GM21619 (cell line): ENCODE measurements around the gene ANK2.

Source experiments
- ATAC-seq: cut with Tn5 transposase; IDR thresholded peaks from one replicate; pipeline ENCODE4 v1.9.1; 2021; ENCODE audit not compliant: unreplicated experiment

The ANK2 gene

GRCh38 chr4:113385281-113385899, 335.9 kb downstream of the ANK2 start:
- ATAC-seq: no peak

- ATAC-seq: no peak
These were observed 339.7 kb downstream of the ANK2 start for GRCh38 chr4:113389160-113389559.

- ATAC-seq: no peak
These were observed 341.4 kb downstream of the ANK2 start for GRCh38 chr4:113390850-113391249.

- no peak for ATAC-seq
These were observed 344.8 kb downstream of the ANK2 start for GRCh38 chr4:113394108-113394729.

GRCh38 chr4:113394730-113395530, 345.5 kb downstream of the ANK2 start:
- peak; percentile 98 for ATAC-seq

- no peak for ATAC-seq
These were observed 347.8 kb downstream of the ANK2 start for GRCh38 chr4:113397114-113397701.

- ATAC-seq: no peak
These were observed 349.1 kb downstream of the ANK2 start for GRCh38 chr4:113398441-113399143.

GRCh38 chr4:113404167-113404571, 354.7 kb downstream of the ANK2 start:
- ATAC-seq: no peak

- no peak for ATAC-seq
These were observed 355.4 kb downstream of the ANK2 start for GRCh38 chr4:113404841-113405240.

- ATAC-seq: no peak
These were observed 356.6 kb downstream of the ANK2 start for GRCh38 chr4:113405874-113406722.

GRCh38 chr4:113406723-113407016, 357.2 kb downstream of the ANK2 start:
- no peak for ATAC-seq

GRCh38 chr4:113407409-113407808, 358.0 kb downstream of the ANK2 start:
- ATAC-seq: no peak

- no peak for ATAC-seq
These were observed 359.7 kb downstream of the ANK2 start for GRCh38 chr4:113409181-113409580.

- no peak for ATAC-seq
These were observed 361.2 kb downstream of the ANK2 start for GRCh38 chr4:113410686-113411085.

GRCh38 chr4:113411496-113411938, 362.1 kb downstream of the ANK2 start:
- no peak for ATAC-seq

GRCh38 chr4:113419631-113420030, 370.2 kb downstream of the ANK2 start:
- ATAC-seq: no peak

GRCh38 chr4:113420938-113421337, 371.5 kb downstream of the ANK2 start:
- ATAC-seq: no peak

GRCh38 chr4:113423631-113424030, 374.2 kb downstream of the ANK2 start:
- no peak for ATAC-seq

- ATAC-seq: no peak
These were observed 383.7 kb downstream of the ANK2 start for GRCh38 chr4:113433116-113433515.
